ENCODE measurements around the gene FBL. TPM values are rescaled to one million over a fixed set of nuclear protein-coding genes. Genes with fewer than 3 reads are reported as not detected.

The FBL gene
- total RNA-seq, 2 experiments from 2014 or later, result 901 to 905 TPM

- no peaks in the 10 kb centered on the region for H3K36me3 Mint-ChIP-seq (ENCODE audit: low read depth)
- H3K9me3 Mint-ChIP-seq, result peaks cover 11% of the 10 kb centered on the region
- ChIA-PET CTCF (interaction anchor here (1.2 kb wide), 1 partner anchor 56 kb away, joined by 3 read pairs; no protein-coding TSS in a partner anchor), POLR2A (no interaction called here)
- peaks cover 11% of the 10 kb centered on the region for H3K27me3 Mint-ChIP-seq
- H3K4me3 Mint-ChIP-seq, result no peak overlapping the region
- ATAC-seq, result no peak
- no peak overlapping the region for H3K27ac Mint-ChIP-seq
- no peak for TF ChIP-seq CTCF (IDR thresholded peaks at IDR 0.05)
- DNase-seq, result no peak
- no peaks in the 10 kb centered on the region for H3K4me1 Mint-ChIP-seq (ENCODE audit: low read depth)
- intact Hi-C loops (cut with micrococcal nuclease), result no loop called here
Observed at GRCh38 chr19:39788244-39788643, 57.9 kb downstream of the FBL start.

Small RNAs within 50 kb of the gene (microRNA-seq; reads per million reads assigned to microRNA genes)
- gene MIR6719 (ENCODE audit: borderline microRNAs expressed, borderline replicate concordance), result not detected

Other genes with a start within 250 kb of the FBL start
- gene LGALS13, start 243.9 kb downstream of the FBL start, total RNA-seq, result not detected
- gene LGALS16, start 190.5 kb downstream of the FBL start, total RNA-seq, result not detected
- 1 to 10 TPM in 1 of 2 experiments, not detected in 1; 1.8 TPM for gene LGALS14, start 141.9 kb downstream of the FBL start, total RNA-seq
- gene CLC, start 108.3 kb downstream of the FBL start, total RNA-seq, result not detected
- gene LEUTX, start 67.5 kb downstream of the FBL start, total RNA-seq, result not detected
- gene DYRK1B, start 12.2 kb downstream of the FBL start, total RNA-seq, result 1 to 10 TPM; 5.4 to 7.0 TPM
- 1 to 10 TPM; 4.8 to 6.9 TPM for gene FCGBP, start 88.3 kb upstream of the FBL start, total RNA-seq
- 100 to 1,000 TPM; 105 to 107 TPM for gene PSMC4, start 124.8 kb upstream of the FBL start, total RNA-seq
- 1 to 10 TPM; 5.2 to 5.6 TPM for gene ZNF546, start 150.7 kb upstream of the FBL start, total RNA-seq
- 10 to 100 TPM; 15.5 to 18.6 TPM for gene ZNF780B, start 209.9 kb upstream of the FBL start, total RNA-seq
- gene ZNF780A, start 244.6 kb upstream of the FBL start, total RNA-seq, result 10 to 100 TPM; 12.9 to 13.3 TPM